Smooth muscle cell (in vitro differentiated cells): ENCODE results near the gene MSANTD2. TPM values are rescaled to one million over a fixed set of nuclear protein-coding genes. Genes with fewer than 3 reads are reported as not detected.
A peak's percentile ranks its signal among the peaks of the same experiment; 100 is the strongest.

Experiments used
- DNase-seq: peaks from one replicate; lab custom pipeline; 2025; ENCODE audit not compliant: unreplicated experiment; lab: John Stamatoyannopoulos, UW
- H2AFZ ChIP-seq: fragments of 200-600 bp; sonication (generic); 2 replicates; pipeline ENCODE4 v1.6.0; 2016; ENCODE audit warnings: antibody characterized with exemption, low read depth, mild to moderate bottlenecking
- H3F3A ChIP-seq: fragments of 200-600 bp; sonication (generic); 2 replicates; pipeline ENCODE4 v1.6.0; 2017; ENCODE audit warnings: antibody characterized with exemption, low read depth
- H3K27ac ChIP-seq: fragments of 200-600 bp; sonication (generic); 2 replicates; pipeline ENCODE4 v1.5.1; 2016; ENCODE audit warnings: low read depth, mild to moderate bottlenecking
- H3K27me3 ChIP-seq: fragments of 200-600 bp; sonication (generic); 2 replicates; pipeline ENCODE4 v1.6.1; 2016; ENCODE audit warnings: low read depth, mild to moderate bottlenecking
- H3K36me3 ChIP-seq: fragments of 200-600 bp; sonication (generic); 2 replicates; pipeline ENCODE4 v1.5.1; 2016; ENCODE audit warnings: low read depth
- H3K4me1 ChIP-seq: fragments of 200-600 bp; sonication (generic); 2 replicates; pipeline ENCODE4 v1.5.1; 2016; ENCODE audit warnings: low read depth
- H3K4me2 ChIP-seq: fragments of 200-600 bp; sonication (generic); 2 replicates; pipeline ENCODE4 v1.6.0; 2016; ENCODE audit warnings: mild to moderate bottlenecking
- H3K4me3 ChIP-seq: fragments of 200-600 bp; sonication (generic); 2 replicates; pipeline ENCODE4 v1.5.1; 2016; ENCODE audit warnings: mild to moderate bottlenecking
- H3K79me2 ChIP-seq: fragments of 200-600 bp; sonication (generic); 2 replicates; pipeline ENCODE4 v1.6.0; 2016; ENCODE audit warnings: low read depth, mild to moderate bottlenecking
- H3K9ac ChIP-seq: fragments of 200-600 bp; sonication (generic); 2 replicates; pipeline ENCODE4 v1.6.0; 2016; ENCODE audit warnings: low read depth
- H3K9me3 ChIP-seq: fragments of 200-600 bp; sonication (generic); replicated peaks from 2 replicates; pipeline ENCODE4 v1.5.1; 2016; ENCODE audit warnings: low read depth
- H4K20me1 ChIP-seq: fragments of 200-600 bp; sonication (generic); 2 replicates; pipeline ENCODE4 v1.6.0; 2016; ENCODE audit warnings: low read depth
- CTCF ChIP-seq: fragments of 200-600 bp; sonication (generic); IDR thresholded peaks from 2 replicates; pipeline ENCODE4 v1.5.1; 2017; ENCODE audit warnings: borderline replicate concordance, mild to moderate bottlenecking, antibody characterized with exemption; ENCODE audit not compliant: insufficient read depth, poor library complexity, severe bottlenecking
- WGBS: methylation state at CpG from one replicate; pipeline ENCODE4 v1.1.7; 2016; ENCODE audit warnings: low lambda C conversion rate; 5-methylcytosine and 5-hydroxymethylcytosine counted together
- polyA plus RNA-seq: library from polyadenylated mRNA; unstranded; fragments of >200 nt; fragmentation: Nextera tagmentation; extraction: Ambion mirVana; gene quantifications from 2 replicates; pipeline ENCODE4 v1.2.1, GENCODE V29; 2016
- total RNA-seq: library from RNA; depleted of rRNA; stranded (reverse); fragments of >200 nt; gene quantifications from 2 replicates; pipeline ENCODE4 v1.2.3, GENCODE V29; 2014

The MSANTD2 gene
- total and polyA plus RNA-seq, 2 experiments from 2014 or later, result 13.6 to 18.8 TPM

GRCh38 chr11:124837491-124837856 lies 37.3 kb upstream of the MSANTD2 start:
- peak; percentile 48 for TF ChIP-seq CTCF
- Histone ChIP-seq H3K4me2 (peak overlapping the region; percentile 77), H3K36me3 (no peaks in the 10 kb centered on the region), H3K9me3 (no peaks in the 10 kb centered on the region), H3F3A (peaks cover 10% of the 10 kb centered on the region), H3K9ac (no peak overlapping the region), H3K79me2 (no peaks in the 10 kb centered on the region), H3K4me3 (no peak overlapping the region), H3K27me3 (peaks cover 55% of the 10 kb centered on the region), H3K4me1 (peaks cover 35% of the 10 kb centered on the region), H2AFZ (no peak overlapping the region), H3K27ac (no peak overlapping the region), H4K20me1 (no peaks in the 10 kb centered on the region)
- WGBS, result 29% methylated on average over 3 of the region's 3 CpGs
- no peak for DNase-seq

GRCh38 chr11:124835918-124836317 lies 35.7 kb upstream of the MSANTD2 start:
- 98% methylated on average over 8 of the region's 8 CpGs for WGBS
- H3K4me3 ChIP-seq, result peak overlapping the region; percentile 38
- H3K4me2 ChIP-seq, result peak overlapping the region; percentile 77
- peak overlapping the region; percentile 76 for H3K27ac ChIP-seq
- H3K9ac ChIP-seq, result no peak overlapping the region
- H2AFZ ChIP-seq, result peak overlapping the region; percentile 88
- no peaks in the 10 kb centered on the region for H3K9me3 ChIP-seq
- no peak for TF ChIP-seq CTCF
- no peaks in the 10 kb centered on the region for H4K20me1 ChIP-seq
- H3F3A ChIP-seq, result peaks cover 10% of the 10 kb centered on the region
- DNase-seq, result no peak
- peaks cover 43% of the 10 kb centered on the region for H3K27me3 ChIP-seq
- H3K79me2 ChIP-seq, result no peaks in the 10 kb centered on the region
- H3K4me1 ChIP-seq, result peaks cover 26% of the 10 kb centered on the region
- H3K36me3 ChIP-seq, result no peaks in the 10 kb centered on the region

- H3K9me3 ChIP-seq, result no peaks in the 10 kb centered on the region
- H3K9ac ChIP-seq, result no peak overlapping the region
- H3K4me1 ChIP-seq, result peaks cover 18% of the 10 kb centered on the region
- H3K27ac ChIP-seq, result no peak overlapping the region
- H2AFZ ChIP-seq, result no peak overlapping the region
- H3K79me2 ChIP-seq, result no peaks in the 10 kb centered on the region
- H3K27me3 ChIP-seq, result peaks cover 31% of the 10 kb centered on the region
- H3F3A ChIP-seq, result peaks cover 10% of the 10 kb centered on the region
- no peak overlapping the region for H3K4me3 ChIP-seq
- DNase-seq, result no peak
- no peak for TF ChIP-seq CTCF
- no peaks in the 10 kb centered on the region for H4K20me1 ChIP-seq
- H3K36me3 ChIP-seq, result no peaks in the 10 kb centered on the region
- 82% methylated on average over 3 of the region's 3 CpGs for WGBS
- no peak overlapping the region for H3K4me2 ChIP-seq
These were observed 34.4 kb upstream of the MSANTD2 start for GRCh38 chr11:124834526-124835180.

- H2AFZ ChIP-seq, result no peak overlapping the region
- TF ChIP-seq CTCF, result no peak
- no peak overlapping the region for H3K9ac ChIP-seq
- no peaks in the 10 kb centered on the region for H4K20me1 ChIP-seq
- H3K4me1 ChIP-seq, result peaks cover 7% of the 10 kb centered on the region
- H3K4me2 ChIP-seq, result no peak overlapping the region
- no peaks in the 10 kb centered on the region for H3K9me3 ChIP-seq
- no peak overlapping the region for H3K4me3 ChIP-seq
- no peaks in the 10 kb centered on the region for H3K36me3 ChIP-seq
- H3K27me3 ChIP-seq, result peaks cover 10% of the 10 kb centered on the region
- H3F3A ChIP-seq, result peaks cover 10% of the 10 kb centered on the region
- DNase-seq, result no peak
- no peaks in the 10 kb centered on the region for H3K79me2 ChIP-seq
- no peak overlapping the region for H3K27ac ChIP-seq
- 78% methylated on average over 4 of the region's 4 CpGs for WGBS
These were observed 32.4 kb upstream of the MSANTD2 start for GRCh38 chr11:124832571-124832970.
